ENCODE data around the gene ACY1. TPM values are rescaled to one million over a fixed set of nuclear protein-coding genes. Genes with fewer than 3 reads are reported as not detected.

The ACY1 gene
- total and polyA plus RNA-seq, 2 of the 13 experiments (the other 11 are each of a cell fraction or from before 2014, with no cell fraction given) = 113 to 162 TPM

- TF ChIP-seq, protein P1, sequence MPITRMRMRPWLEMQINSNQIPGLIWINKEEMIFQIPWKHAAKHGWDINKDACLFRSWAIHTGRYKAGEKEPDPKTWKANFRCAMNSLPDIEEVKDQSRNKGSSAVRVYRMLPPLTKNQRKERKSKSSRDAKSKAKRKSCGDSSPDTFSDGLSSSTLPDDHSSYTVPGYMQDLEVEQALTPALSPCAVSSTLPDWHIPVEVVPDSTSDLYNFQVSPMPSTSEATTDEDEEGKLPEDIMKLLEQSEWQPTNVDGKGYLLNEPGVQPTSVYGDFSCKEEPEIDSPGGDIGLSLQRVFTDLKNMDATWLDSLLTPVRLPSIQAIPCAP (CRISPR knock-in tag; IDR thresholded peaks at IDR 0.05; ENCODE audit: low read depth) = peak; percentile 94; the same call in 1 of the 2 replicates
- peak; percentile 90; the same call in 1 of the 2 replicates for TF ChIP-seq FOXC1 (CRISPR knock-in tag; IDR thresholded peaks at IDR 0.05; ENCODE audit: borderline replicate concordance)
- TF ChIP-seq YEATS2 (CRISPR knock-in tag; IDR thresholded peaks at IDR 0.05; ENCODE audit: borderline replicate concordance) = peak; percentile 73
- no peak for TF ChIP-seq HHEX (CRISPR knock-in tag; IDR thresholded peaks at IDR 0.05)
- TF ChIP-seq RBM39 (IDR thresholded peaks at IDR 0.05; ENCODE audit: low read depth, low read length, poor library complexity, severe bottlenecking) = no peak
- peak; percentile 57; the same call in 1 of the 2 replicates for TF ChIP-seq ZBTB20 (CRISPR knock-in tag; IDR thresholded peaks at IDR 0.05; ENCODE audit: borderline replicate concordance, low read depth)
- TF ChIP-seq ZFP41 (CRISPR knock-in tag; IDR thresholded peaks at IDR 0.05; ENCODE audit: borderline replicate concordance) = 0 out of 2 replicates have a peak, but pooled peaks have one; percentile 76
- TF ChIP-seq MED13 (CRISPR knock-in tag; IDR thresholded peaks at IDR 0.05) = peak; percentile 76; the same call in 1 of the 2 replicates
- no peak for TF ChIP-seq GPN1 (CRISPR knock-in tag; IDR thresholded peaks at IDR 0.05; ENCODE audit: borderline replicate concordance)
- peak; percentile 75 for TF ChIP-seq ZBTB42 (CRISPR knock-in tag; IDR thresholded peaks at IDR 0.05)
- TF ChIP-seq POLR2AphosphoS5 (IDR thresholded peaks at IDR 0.05; ENCODE audit: low read depth, low read length) = peak; percentile 98
- TF ChIP-seq, protein P2, sequence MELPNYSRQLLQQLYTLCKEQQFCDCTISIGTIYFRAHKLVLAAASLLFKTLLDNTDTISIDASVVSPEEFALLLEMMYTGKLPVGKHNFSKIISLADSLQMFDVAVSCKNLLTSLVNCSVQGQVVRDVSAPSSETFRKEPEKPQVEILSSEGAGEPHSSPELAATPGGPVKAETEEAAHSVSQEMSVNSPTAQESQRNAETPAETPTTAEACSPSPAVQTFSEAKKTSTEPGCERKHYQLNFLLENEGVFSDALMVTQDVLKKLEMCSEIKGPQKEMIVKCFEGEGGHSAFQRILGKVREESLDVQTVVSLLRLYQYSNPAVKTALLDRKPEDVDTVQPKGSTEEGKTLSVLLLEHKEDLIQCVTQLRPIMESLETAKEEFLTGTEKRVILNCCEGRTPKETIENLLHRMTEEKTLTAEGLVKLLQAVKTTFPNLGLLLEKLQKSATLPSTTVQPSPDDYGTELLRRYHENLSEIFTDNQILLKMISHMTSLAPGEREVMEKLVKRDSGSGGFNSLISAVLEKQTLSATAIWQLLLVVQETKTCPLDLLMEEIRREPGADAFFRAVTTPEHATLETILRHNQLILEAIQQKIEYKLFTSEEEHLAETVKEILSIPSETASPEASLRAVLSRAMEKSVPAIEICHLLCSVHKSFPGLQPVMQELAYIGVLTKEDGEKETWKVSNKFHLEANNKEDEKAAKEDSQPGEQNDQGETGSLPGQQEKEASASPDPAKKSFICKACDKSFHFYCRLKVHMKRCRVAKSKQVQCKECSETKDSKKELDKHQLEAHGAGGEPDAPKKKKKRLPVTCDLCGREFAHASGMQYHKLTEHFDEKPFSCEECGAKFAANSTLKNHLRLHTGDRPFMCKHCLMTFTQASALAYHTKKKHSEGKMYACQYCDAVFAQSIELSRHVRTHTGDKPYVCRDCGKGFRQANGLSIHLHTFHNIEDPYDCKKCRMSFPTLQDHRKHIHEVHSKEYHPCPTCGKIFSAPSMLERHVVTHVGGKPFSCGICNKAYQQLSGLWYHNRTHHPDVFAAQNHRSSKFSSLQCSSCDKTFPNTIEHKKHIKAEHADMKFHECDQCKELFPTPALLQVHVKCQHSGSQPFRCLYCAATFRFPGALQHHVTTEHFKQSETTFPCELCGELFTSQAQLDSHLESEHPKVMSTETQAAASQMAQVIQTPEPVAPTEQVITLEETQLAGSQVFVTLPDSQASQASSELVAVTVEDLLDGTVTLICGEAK (IDR thresholded peaks at IDR 0.05) = no peak
- TF ChIP-seq, protein P2 (CRISPR knock-in tag; IDR thresholded peaks at IDR 0.05) = peak; percentile 75; the same call in 1 of the 2 replicates
- TF ChIP-seq MTA1 (CRISPR knock-in tag; IDR thresholded peaks at IDR 0.05; ENCODE audit: borderline replicate concordance) = peak; percentile 82; the same call in 1 of the 2 replicates
- TF ChIP-seq JARID2 (CRISPR knock-in tag; IDR thresholded peaks at IDR 0.05; ENCODE audit: insufficient replicate concordance) = no peak
- peak; percentile 32; the same call in 1 of the 2 replicates for TF ChIP-seq KDM6A (CRISPR knock-in tag; IDR thresholded peaks at IDR 0.05; ENCODE audit: low read depth)
- TF ChIP-seq, protein P3, sequence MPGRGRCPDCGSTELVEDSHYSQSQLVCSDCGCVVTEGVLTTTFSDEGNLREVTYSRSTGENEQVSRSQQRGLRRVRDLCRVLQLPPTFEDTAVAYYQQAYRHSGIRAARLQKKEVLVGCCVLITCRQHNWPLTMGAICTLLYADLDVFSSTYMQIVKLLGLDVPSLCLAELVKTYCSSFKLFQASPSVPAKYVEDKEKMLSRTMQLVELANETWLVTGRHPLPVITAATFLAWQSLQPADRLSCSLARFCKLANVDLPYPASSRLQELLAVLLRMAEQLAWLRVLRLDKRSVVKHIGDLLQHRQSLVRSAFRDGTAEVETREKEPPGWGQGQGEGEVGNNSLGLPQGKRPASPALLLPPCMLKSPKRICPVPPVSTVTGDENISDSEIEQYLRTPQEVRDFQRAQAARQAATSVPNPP (CRISPR knock-in tag; IDR thresholded peaks at IDR 0.05) = no peak; the same call in 1 of the 2 replicates
These were observed at the start of gene ACY1 (continued) for GRCh38 chr3:51982838-51983577.

All from HepG2 (cell line).